ENCODE results near the gene XRRA1.

DNA sequence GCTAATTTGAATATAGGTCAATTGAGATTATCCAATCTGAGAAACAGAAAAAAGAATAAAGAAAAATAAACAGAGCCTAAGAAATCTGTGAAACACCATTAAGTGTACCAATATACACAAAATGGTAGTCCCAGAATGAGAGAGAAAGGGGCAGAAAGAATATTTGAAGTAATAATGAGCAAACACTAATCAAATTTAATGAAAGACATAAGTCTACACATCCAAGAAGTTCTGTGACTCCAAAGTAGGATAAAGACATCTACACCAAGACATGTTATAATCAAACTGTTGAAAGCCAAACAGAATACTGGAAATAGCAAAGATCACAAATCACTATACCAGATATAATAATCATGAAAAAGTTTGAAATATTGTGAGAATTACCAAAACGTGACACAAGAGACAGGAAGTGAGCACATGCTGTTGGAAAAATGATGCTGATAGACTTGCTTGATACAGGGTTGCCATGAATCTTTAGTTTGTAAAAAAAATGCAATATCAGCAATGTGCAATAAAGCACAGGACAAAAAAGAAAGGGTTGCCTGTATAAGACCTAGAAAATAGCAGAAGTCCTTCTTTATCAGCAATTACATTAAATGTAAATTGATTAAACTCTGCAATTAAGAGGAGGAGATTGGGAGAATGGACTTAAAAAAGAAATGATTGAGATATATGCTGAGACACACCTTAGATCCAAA lies 124.5 kb downstream of the XRRA1 start:
- TF ChIP-seq POU6F1 (CRISPR knock-in tag; IDR thresholded peaks at IDR 0.05; ENCODE audit: borderline replicate concordance, low read depth): no peak
- no peak for TF ChIP-seq OSR1 (CRISPR knock-in tag; IDR thresholded peaks at IDR 0.05)
- no peak for TF ChIP-seq SNAI2 (CRISPR knock-in tag; IDR thresholded peaks at IDR 0.05)
- no peak for TF ChIP-seq ZC3H10 (CRISPR knock-in tag; IDR thresholded peaks at IDR 0.05)
- TF ChIP-seq, protein P1, sequence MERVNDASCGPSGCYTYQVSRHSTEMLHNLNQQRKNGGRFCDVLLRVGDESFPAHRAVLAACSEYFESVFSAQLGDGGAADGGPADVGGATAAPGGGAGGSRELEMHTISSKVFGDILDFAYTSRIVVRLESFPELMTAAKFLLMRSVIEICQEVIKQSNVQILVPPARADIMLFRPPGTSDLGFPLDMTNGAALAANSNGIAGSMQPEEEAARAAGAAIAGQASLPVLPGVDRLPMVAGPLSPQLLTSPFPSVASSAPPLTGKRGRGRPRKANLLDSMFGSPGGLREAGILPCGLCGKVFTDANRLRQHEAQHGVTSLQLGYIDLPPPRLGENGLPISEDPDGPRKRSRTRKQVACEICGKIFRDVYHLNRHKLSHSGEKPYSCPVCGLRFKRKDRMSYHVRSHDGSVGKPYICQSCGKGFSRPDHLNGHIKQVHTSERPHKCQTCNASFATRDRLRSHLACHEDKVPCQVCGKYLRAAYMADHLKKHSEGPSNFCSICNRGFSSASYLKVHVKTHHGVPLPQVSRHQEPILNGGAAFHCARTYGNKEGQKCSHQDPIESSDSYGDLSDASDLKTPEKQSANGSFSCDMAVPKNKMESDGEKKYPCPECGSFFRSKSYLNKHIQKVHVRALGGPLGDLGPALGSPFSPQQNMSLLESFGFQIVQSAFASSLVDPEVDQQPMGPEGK (CRISPR knock-in tag; IDR thresholded peaks at IDR 0.05; ENCODE audit: borderline replicate concordance): no peak
- TF ChIP-seq ZFP3 (CRISPR knock-in tag; IDR thresholded peaks at IDR 0.05): no peak
- TF ChIP-seq PPARA (CRISPR knock-in tag; IDR thresholded peaks at IDR 0.05; ENCODE audit: borderline replicate concordance): no peak
- no peak for TF ChIP-seq ZFP30 (CRISPR knock-in tag; IDR thresholded peaks at IDR 0.05)
- TF ChIP-seq GLIS3 (CRISPR knock-in tag; IDR thresholded peaks at IDR 0.05): no peak

Measured in SK-N-SH treated with all-trans-retinoic acid at 6 μM for 48 hours (cell line).